ENCODE measurements around the gene HSPH1. TPM values are rescaled to one million over a fixed set of nuclear protein-coding genes. Genes with fewer than 3 reads are reported as not detected.

The HSPH1 gene
- total and polyA plus RNA-seq, 12 donors: 19.8 to 122 (median 48.2) TPM

DNA sequence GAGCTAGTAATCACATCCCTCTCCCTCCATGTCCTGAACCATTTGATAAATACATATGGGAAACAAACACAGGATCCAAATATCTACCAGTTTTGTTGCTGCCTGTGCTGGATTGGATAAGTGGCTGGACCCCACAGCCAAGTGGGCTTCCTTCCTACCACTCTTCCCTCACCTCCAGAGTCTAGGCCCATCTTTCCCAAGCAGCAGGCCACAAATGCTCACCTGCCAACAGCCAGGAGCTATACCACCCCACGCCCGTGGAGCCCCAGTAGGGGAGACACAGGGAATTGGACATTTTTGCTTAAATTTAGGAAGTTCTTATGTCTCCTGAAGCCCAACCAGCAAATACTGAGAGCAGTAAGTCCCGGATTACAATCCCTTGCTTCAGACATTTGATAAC, 55.8 kb downstream of the HSPH1 start:
- TF ChIP-seq, protein P1, sequence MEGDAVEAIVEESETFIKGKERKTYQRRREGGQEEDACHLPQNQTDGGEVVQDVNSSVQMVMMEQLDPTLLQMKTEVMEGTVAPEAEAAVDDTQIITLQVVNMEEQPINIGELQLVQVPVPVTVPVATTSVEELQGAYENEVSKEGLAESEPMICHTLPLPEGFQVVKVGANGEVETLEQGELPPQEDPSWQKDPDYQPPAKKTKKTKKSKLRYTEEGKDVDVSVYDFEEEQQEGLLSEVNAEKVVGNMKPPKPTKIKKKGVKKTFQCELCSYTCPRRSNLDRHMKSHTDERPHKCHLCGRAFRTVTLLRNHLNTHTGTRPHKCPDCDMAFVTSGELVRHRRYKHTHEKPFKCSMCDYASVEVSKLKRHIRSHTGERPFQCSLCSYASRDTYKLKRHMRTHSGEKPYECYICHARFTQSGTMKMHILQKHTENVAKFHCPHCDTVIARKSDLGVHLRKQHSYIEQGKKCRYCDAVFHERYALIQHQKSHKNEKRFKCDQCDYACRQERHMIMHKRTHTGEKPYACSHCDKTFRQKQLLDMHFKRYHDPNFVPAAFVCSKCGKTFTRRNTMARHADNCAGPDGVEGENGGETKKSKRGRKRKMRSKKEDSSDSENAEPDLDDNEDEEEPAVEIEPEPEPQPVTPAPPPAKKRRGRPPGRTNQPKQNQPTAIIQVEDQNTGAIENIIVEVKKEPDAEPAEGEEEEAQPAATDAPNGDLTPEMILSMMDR (IDR thresholded peaks at IDR 0.05): no peak
- no peak for TF ChIP-seq POLR2A (IDR thresholded peaks at IDR 0.05)
- 83 to 100% (median 91%) methylated on average over 3 of the region's 3 CpGs for WGBS, 4 donors
- Histone ChIP-seq H3K4me1 (replicated peaks in 1 of 2) (no peaks in the 10 kb centered on the region), H3K27ac (no peak overlapping the region), H3K4me3 (no peak overlapping the region), H3K9me3 (replicated peaks in 1 of 3) (no peaks in the 10 kb centered on the region), H3K36me3 (replicated peaks in 1 of 2) (no peaks in the 10 kb centered on the region), H3K27me3 (no peaks in the 10 kb centered on the region)
- intact Hi-C loops (cut with DNase I): no loop called here
- DNase-seq: no peak

DNA sequence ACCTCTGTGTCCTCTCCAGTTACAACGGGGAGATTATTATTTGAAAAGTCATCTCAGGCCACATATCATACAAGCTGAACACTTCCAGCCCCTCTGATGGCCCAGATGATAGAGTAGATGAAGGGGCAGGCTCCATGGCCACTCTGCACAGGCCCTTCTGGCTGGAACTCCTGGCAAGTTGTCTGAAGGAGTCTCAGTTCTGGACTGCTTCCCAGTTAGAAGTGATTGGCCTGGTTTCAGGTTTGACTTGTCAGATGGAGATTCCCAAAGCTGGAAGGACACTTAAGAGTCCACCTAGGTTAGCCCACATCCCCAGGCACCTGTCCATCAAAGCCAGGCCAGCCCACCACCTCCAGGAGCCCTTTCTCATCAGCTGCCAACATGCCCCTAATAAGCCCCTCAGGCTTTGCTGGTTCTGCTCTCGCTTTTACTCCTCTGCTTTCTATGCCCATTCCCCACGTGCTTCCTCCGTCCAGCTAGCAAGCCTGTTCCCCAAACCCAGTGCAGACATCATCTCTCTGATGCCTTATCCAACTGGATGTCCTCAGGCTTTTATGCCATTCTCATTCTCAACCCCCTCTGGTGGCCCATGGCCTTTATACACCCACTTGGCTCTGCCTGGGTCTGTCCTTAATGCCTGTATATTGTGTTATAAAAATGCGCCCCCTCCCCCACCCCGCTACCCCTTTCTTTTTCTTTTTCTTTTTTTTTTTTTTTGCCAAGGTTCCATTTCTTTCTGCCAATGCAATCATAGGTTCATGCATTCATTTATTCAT, 56.5 kb downstream of the HSPH1 start:
- TF ChIP-seq, protein P1 (IDR thresholded peaks at IDR 0.05): no peak
- no peak for TF ChIP-seq POLR2A (IDR thresholded peaks at IDR 0.05)
- no peak overlapping the region for H3K4me3 ChIP-seq
- intact Hi-C loops (cut with DNase I): no loop called here
- H3K27ac ChIP-seq: no peak overlapping the region
- peak in 5 of 7 donors; percentile 21 to 60 (median 42) for DNase-seq
- WGBS, 4 donors: 81 to 85% (median 82%) methylated on average over 6 of the region's 6 CpGs
- no peaks in the 10 kb centered on the region for H3K36me3 ChIP-seq (replicated peaks in 1 of 2)
- no peaks in the 10 kb centered on the region for H3K27me3 ChIP-seq
- H3K9me3 ChIP-seq (replicated peaks in 1 of 3): no peaks in the 10 kb centered on the region
- no peaks in the 10 kb centered on the region for H3K4me1 ChIP-seq (replicated peaks in 1 of 2)

DNA sequence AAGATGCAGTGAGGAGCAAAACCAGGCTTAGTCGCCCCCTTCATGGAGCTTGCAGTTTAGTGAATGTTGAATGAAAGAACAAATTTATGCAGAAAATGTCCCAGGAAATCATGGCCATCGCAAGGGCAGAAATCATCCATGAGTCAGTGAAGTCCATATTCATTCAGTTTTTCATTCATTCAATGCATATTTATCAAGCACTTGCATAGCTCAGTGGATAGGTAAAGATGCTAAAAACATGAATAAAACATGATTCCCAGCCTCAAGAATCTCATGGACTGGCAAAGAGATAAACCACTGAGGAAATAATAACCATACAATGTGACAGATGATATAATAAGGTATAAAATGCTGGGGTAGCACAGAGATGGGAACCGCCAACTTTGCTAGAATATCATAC, 58.8 kb downstream of the HSPH1 start:
- WGBS, 4 donors: 83 to 95% (median 90%) methylated on average over 3 of the region's 3 CpGs
- TF ChIP-seq, protein P1 (IDR thresholded peaks at IDR 0.05): no peak
- TF ChIP-seq POLR2A (IDR thresholded peaks at IDR 0.05): no peak

DNA sequence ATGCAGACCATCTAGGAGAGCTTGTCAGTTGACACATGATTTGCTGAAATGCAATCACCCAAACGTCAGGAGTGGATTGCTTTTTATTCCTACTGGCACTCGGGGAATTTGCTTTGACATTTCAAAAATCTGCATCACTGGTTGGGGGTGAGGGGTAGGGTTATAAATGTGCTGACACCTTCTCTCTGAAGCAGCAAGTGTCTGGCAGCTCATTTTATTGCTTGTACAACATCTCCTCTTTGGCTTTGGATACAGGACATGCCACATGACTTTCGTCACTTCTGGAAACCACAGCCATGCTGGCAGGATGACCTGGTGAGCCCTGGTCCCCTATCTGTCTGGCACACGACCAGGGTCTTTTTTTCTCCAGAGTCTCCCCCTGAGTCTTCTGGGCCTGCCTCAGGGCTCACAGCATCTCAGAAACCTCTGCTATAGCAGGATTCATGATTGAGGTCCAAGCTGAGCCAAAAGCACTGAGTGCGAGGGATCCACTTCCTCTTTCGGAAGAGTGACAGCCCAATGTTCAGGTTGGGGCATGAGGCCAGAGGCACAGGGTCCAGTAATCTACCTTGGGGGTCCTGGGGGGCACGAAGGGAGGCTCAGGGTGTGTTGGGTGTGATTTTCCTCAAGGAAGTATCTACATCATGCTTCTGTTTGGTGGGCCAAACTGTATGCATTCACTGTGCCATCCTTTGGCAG, 60.1 kb downstream of the HSPH1 start:
- intact Hi-C loops (cut with DNase I): no loop called here
- TF ChIP-seq, protein P1 (IDR thresholded peaks at IDR 0.05): no peak
- TF ChIP-seq POLR2A (IDR thresholded peaks at IDR 0.05): no peak
- WGBS, 4 donors: 48 to 64% (median 56%) methylated on average over 7 of the region's 7 CpGs

More for the DNA sequence above, 58.8 kb downstream of the HSPH1 start:
- H3K27me3 ChIP-seq: peaks cover 6% of the 10 kb centered on the region
- DNase-seq: no peak
- no peaks in the 10 kb centered on the region for H3K4me1 ChIP-seq (replicated peaks in 1 of 2)
- H3K9me3 ChIP-seq (replicated peaks in 1 of 3): no peaks in the 10 kb centered on the region
- H3K27ac ChIP-seq: no peak overlapping the region
- no peak overlapping the region for H3K4me3 ChIP-seq
- no peaks in the 10 kb centered on the region for H3K36me3 ChIP-seq (replicated peaks in 1 of 2)
- intact Hi-C loops (cut with DNase I): no loop called here

More for the DNA sequence above, 60.1 kb downstream of the HSPH1 start:
- H3K27ac ChIP-seq: no peak overlapping the region
- DNase-seq: no peak
- H3K4me1 ChIP-seq (replicated peaks in 1 of 2): no peaks in the 10 kb centered on the region
- H3K36me3 ChIP-seq (replicated peaks in 1 of 2): no peaks in the 10 kb centered on the region
- H3K27me3 ChIP-seq: peaks cover 6% of the 10 kb centered on the region
- no peaks in the 10 kb centered on the region for H3K9me3 ChIP-seq (replicated peaks in 1 of 3)
- H3K4me3 ChIP-seq: no peak overlapping the region

Data from adrenal gland (tissue), 12 donors.